ENCODE data around the gene VAV2.
A peak's percentile ranks its signal among the peaks of the same experiment; 100 is the strongest.

VAV2 gene

DNA sequence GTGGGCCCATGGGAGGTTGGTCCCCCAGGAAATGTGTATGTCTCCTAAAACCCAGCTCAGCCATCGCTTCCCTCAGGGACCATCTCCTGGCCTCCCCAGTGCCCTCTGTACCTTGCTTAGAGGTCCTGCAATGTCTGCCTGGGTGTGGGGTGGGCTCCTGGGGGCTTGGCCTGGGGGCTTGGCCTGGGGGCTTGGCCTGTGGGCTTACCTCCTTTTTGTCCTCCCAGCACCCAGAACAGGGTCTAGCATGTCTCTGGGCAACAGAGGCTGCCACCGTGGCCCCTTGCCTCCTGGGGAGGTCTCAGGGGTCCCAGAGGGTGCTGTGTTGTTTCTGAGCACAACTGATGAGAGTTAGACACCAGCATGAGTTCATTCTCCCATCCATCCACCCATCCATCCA lies 10.7 kb upstream of the VAV2 start:
- DNase-seq (ENCODE audit: insufficient read length, low spot score) (no peak), FAIRE-seq (no peak)
- TF ChIP-seq, protein P1, sequence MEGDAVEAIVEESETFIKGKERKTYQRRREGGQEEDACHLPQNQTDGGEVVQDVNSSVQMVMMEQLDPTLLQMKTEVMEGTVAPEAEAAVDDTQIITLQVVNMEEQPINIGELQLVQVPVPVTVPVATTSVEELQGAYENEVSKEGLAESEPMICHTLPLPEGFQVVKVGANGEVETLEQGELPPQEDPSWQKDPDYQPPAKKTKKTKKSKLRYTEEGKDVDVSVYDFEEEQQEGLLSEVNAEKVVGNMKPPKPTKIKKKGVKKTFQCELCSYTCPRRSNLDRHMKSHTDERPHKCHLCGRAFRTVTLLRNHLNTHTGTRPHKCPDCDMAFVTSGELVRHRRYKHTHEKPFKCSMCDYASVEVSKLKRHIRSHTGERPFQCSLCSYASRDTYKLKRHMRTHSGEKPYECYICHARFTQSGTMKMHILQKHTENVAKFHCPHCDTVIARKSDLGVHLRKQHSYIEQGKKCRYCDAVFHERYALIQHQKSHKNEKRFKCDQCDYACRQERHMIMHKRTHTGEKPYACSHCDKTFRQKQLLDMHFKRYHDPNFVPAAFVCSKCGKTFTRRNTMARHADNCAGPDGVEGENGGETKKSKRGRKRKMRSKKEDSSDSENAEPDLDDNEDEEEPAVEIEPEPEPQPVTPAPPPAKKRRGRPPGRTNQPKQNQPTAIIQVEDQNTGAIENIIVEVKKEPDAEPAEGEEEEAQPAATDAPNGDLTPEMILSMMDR (IDR thresholded peaks at IDR 0.05; ENCODE audit: insufficient read depth, missing control alignments) = no peak

DNA sequence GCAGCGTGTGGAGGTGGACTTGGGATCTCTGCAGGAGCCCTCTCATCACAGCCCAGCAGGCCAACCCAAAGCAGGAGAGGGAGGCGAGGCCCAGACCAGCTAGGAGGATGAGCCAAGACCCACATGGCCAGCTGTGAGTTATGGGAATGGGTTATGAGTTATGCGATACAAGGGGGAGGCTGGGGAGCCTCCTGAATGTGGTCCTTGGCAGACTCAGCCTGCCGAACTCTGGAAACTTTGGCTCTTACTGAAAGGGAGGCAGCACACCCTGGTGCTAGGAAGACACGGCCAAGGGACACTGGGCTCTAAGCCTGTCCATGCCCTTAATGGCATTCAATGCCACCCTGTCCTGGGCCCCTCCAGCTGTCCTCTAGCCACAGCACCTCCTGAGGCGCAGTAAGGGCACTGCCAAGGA lies 7.7 kb upstream of the VAV2 start:
- TF ChIP-seq, protein P1 (IDR thresholded peaks at IDR 0.05; ENCODE audit: insufficient read depth, missing control alignments) = no peak
- FAIRE-seq = no peak
- DNase-seq (ENCODE audit: insufficient read length, low spot score) = no peak

DNA sequence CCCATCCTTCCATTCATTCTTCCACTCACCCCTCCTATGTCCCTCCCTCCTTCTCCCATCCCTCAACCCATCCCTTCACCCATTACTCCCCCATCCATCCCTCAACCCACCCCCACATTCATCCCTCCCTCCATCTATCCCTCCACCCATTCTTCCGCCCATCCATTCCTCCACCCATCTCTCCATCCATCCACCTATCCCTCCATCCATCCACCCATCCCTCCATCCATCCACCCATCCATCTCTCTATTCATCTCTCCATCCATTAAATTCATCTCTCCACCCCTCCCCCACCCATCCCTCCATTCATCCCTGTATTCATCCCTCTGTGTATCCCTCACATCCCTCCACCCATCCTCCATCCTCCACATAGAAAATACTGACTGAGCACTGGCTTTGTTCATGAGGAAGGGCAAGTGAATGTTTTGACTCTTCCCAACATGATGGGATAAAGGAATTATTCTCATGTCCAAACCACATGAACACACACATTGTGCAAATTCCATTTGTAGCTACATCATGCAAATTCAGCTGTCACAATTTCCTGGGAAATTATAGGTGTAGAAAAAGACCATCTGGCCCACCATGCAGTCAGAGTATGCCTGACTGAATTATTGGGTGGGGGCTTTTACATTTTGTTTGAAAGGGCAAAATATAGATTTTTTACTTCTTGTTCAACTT lies 6.9 kb upstream of the VAV2 start:
- TF ChIP-seq, protein P1 (IDR thresholded peaks at IDR 0.05; ENCODE audit: insufficient read depth, missing control alignments) = no peak
- FAIRE-seq = no peak

DNA sequence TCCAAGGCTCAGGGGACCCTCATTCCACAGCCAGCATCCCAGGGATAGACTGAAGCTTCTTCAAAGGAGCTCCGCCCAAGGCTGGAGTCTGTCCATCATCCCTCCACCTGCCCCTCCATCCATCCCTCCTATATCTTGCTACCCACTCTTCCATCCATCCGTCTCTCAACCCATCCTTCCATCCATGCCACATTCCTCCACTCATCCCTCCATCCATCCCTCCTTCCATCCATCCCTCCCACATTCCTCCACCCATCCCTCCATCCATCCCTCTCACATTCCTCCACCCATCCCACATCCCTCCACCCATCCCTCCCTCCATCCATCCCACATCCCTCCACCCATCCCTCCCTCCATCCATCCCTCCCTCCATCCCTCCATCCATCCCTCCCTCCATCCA lies 5.5 kb upstream of the VAV2 start:
- FAIRE-seq (no peak), DNase-seq (ENCODE audit: insufficient read length, low spot score) (no peak)
- TF ChIP-seq, protein P1 (IDR thresholded peaks at IDR 0.05; ENCODE audit: insufficient read depth, missing control alignments) = no peak

More for the DNA sequence above, 6.9 kb upstream of the VAV2 start:
- no peak for DNase-seq (ENCODE audit: insufficient read length, low spot score)

DNA sequence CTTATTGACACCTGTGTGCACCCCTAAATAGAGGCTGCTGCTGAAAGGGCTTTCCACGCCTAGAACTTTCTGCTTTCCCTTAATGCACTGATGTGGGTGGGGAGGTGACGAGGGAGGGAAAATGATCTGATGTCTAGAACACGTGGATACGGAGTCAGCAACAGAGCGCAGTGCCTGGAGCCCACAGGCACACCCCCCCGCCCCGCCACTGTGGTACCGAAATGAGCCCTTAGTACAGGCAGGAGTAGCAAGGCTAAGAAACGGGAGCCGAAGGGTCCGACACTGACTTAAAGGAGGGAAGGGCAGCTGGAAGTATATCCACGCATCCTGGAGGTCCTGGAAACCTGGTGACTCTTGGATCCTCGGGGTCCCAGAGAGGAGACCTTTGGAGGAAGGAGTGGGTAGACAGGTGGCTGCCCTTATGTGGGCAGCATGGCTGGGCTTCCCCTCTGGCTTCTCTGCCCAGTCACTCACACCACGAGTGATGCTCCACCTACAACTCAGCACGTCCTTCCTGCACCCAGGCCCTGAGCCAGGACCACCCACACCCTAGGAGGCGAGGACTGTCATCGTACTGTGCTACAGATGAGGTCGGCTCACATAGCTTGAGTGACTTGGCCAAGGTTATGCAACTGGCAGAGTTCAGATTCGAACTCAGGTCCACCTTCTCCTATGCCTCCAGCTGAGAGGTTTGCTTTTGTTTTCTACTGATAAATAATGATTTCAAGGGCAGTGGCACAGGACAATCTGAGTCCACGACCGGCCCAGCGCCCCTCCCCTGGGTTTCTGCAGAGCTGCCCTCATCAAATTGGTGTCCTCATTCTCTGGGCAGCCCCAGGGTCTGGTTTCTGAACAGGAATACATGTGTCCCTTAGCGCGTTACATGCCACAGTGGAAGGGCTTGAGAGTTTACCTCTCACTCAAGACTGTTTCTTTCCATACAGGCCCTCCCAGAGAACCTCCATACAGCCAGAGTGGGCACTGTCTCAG lies 4.7 kb upstream of the VAV2 start:
- FAIRE-seq (no peak), DNase-seq (ENCODE audit: insufficient read length, low spot score) (no peak)
- TF ChIP-seq, protein P1 (IDR thresholded peaks at IDR 0.05; ENCODE audit: insufficient read depth, missing control alignments) = no peak

DNA sequence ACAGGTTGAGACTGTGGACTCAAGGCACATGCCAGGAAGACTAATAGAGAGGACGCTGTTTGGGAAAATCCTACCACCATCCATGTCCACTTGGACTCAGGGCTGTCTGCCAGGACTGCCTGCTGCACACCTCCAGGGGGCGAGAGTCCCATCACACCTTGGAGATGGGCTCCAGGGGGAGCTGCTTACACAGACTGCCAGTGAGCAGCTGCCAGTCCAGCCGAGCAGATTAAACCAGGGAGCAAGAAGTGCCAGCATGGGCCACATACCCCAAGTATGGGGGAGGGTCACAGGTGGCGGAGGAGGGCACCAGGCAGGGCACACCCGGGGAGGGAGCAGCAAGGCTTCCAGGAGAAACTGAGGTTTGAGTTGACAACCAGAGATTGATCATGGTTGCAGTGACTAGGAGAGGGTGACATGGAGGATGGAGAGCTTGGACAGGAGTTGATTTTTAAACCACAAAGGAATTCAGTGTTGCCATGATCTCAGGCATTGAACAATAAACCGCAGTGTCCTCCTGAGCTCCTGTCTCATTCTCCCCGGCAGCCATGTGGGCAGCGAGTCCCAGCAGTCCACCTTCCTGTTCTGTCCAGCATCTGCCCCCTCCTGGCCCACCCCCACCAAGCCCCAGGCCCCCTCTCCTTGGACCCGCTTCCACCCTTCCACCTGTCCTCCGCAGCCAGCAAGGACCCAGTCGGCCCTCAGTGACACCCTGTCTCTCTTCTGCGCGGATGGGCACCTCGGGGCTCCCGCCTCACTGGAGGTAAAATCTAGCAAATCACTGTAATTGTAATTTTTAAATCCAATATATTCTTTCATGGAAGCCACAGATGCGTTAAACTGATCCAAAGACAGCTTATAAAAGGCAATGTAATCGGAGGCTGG lies 3.1 kb upstream of the VAV2 start:
- no peak for DNase-seq (ENCODE audit: insufficient read length, low spot score)
- TF ChIP-seq, protein P1 (IDR thresholded peaks at IDR 0.05; ENCODE audit: insufficient read depth, missing control alignments) = peak; percentile 17
- no peak for FAIRE-seq

All from D721Med (cell line).